ENCODE measurements around the gene GNAI2.
"Not testable (repeated sequence)": the region's sequence is repeated elsewhere in the genome, so short reads cannot be mapped to it uniquely, and the experiment has no call there.

GNAI2 gene

DNA sequence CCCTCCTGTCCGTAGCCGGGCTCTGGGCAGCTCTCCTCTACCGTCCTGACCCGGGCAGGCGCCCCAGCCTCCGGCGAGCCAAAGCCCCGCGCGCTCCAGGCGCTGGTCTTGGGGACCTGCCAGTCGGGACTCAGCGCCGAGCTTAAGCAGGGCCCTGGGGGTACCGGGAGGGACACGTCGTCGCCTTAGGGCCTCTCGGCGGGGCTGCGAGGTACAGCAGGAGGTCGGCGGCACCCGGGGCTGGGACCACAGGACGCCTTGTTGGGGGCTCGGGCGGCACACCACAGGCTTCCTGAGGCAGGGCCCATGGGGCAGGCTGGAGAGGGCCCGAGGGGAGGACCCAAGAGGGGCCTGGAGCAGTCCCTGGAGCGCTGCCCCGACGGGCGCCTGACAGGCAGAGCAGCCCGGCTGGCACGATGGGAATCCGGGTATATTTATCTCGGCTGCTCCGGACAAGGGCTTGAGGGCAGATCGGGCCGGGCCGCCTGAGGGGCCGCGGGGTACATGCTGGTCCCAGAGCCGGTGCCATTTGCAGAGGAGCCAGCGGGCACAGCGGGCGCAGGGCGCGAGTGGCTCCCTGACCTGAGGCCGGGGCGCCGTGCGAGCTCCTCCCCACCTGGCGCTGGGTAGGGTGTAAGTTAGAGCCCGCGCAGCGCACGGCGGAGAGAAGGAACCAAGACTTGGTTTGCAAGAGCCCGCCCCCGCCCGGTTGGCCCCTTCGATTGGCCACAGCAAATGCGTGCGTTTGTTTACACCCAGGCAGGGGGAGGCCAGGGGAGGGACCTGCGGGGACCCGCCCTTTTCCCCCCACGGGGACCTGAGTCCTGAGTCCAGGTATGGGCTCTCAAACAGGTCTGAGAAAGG is 30.4 kb upstream of the GNAI2 start:
- no peak for DNase-seq

DNA sequence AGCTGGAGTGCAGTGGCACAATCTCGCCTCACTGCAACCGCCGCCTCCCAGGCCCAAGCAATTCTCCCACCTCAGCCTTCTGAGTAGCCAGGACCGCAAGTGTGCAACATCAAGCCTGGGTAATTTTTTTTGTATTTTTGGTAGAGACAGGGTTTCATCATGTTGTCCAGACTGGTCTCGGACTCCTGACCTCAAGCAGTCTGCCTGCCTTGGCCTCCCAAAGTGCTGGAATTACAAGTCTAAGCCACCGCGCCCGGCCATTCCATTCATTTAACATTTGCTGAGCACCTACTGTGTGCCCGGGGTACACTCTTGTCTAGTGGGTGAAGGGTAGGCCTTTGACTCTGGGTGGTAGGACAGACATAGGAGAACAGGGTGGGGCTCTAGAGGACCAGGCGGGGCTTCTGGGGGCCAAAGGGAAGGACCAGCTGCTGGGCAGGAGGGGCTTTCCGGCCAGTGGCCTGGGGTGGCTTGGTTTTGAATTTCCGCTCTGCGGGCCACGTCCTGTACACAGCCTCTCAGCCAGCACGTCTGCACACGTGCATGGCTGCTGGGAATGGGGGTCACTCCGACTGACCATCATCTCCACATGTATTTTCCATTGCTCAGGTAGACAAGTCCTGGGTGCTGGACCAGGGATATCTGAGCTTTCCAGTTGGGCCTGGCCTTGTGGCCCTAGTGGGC is 28.5 kb upstream of the GNAI2 start:
- DNase-seq: no peak

DNA sequence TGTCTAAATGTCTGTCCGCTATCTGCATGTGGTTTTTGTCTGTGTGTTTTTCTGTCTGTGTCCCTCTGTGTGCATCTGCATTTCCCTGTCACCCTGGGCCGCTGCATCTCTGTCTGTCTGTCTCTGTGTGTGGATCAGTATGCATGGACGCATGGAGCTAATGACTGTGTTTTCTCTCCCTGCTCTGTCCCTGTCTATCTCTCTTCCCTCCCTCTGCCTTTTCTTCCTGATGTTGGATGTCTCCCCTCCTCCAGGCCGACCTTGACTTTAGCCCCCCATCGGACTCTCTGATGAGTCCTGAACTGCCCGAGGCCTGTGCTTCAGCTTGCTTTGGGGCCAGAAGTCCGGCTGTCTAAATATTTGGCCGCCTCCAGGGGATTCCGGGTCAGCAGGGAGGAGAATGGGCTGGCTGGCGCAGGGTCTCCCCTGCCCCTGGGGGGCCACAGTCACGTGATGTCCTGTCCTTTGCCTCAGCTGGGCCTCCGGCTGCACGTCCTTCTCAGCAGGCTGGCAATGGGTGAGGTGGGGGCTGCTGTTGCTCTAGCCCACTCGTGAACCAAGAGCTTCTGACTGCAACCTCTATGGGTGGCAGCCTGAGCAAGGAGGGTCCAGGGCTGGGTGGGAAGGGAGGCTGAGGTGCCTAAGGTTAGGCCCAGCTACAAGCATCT is 27.2 kb upstream of the GNAI2 start:
- DNase-seq: no peak

DNA sequence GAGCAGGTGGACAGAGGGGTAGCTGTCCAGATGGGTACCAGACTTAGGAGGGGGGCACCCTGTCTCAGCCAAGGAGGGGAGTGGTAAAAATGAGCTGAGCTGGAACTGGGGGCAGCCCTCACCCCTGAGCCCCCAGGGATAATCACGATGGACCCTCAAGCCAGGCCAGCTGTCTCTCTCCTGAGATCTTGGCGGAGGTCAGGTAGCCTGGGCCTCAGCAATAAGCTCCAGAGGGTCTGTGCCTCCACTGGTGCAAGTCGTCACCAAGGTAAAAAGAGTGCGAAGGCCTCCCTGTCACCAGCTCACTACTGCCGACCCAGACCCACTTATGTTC is 25.9 kb upstream of the GNAI2 start:
- DNase-seq: no peak

DNA sequence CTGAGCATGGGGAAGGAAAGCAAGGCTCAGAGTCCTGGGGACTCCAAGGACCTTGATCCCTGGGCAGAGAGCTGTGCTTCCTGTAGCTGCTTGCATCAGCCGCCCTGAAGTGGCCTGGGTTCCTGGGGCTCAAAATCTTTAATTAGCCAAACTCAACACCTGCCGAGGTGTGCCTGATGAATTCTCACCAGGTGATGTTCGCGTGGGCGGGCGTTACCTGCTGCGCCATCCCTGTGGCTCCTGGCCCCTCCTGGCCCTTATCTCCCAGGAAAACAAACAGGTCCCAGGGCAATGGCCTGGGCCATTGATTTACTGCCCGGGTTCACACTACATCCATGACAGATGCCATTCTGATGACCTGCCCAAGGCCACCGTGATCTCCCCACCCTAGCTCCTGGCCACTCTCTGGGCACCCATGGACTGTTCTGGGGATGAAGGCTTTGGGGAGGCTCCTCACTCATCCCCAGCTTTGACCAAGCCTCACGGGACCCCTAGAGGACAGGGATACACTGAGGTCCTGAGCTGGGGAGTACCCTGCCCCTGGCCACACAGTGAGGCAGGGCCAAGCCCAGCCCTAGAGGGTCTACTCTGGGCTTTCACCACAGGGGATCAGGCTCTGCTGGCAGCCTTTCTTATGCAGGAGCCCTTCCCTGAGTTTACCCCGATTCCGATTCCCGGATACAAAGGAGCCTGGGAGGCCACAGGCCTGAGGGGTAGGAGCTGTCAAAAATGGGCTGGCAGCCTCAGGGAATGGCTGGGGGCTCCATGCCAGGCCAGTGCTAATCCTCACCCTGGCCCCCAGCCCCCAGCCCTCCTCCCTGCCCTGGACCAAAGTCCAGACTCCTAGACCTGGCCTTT is 25.3 kb upstream of the GNAI2 start:
- peak; percentile 34 for DNase-seq

DNA sequence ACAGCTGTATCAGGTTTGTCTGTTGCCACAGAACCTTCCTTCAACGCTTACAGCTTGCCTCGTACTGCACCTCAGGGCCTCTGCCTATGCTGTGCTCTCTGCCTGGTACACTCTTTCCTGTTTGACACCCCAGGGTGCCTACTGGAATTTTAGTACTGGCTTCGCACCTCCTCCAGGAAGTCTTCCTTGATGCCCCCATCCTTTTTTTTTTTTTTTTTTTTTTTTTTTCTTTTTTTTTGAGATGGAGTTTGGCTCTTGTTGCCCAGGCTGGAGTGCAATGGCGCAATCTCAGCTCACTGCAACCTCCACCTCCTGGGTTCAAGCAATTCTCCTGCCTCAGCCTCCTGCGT is 24.7 kb upstream of the GNAI2 start:
- not testable (repeated sequence) for DNase-seq

DNA sequence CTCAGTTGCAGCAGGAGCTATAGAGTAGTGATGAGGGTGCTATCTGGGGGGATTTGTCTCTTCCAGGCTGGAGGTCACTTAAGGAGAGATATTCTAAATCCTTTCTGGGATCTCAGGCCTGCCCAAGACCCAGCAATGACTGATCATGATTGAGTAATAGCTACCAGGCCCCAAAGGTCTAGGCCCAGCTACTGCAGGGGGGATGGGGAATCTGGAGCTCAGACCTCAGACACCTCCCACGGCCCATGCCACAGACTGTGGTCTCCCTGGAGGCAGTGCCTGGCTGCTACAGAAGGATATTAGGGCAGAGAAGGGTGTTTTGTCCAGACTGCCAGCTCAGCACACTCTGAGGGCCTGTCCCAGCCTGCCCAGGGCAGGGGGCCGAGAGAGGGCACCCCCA is 24.1 kb upstream of the GNAI2 start:
- no peak for DNase-seq

DNA sequence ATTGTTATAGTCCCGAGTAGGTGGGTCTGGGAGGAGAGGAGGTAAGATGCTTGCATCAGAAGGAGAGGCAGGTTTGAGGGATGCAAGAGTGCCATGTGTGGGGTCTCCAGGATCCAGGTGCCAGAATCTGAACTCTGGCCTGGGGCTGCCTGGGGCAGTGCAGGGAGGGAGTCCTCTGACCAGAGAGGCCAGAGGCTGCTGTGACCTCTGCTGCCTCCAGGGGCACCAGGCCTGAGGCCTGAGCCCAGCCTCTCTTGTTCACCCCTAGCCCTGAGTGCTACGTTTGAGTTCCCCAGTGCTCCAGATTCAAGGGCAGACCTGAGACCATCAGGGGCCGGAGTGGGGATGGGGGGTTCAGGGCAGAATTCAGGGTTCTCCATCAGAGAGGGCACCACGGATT is 23.5 kb upstream of the GNAI2 start:
- no peak for DNase-seq

DNA sequence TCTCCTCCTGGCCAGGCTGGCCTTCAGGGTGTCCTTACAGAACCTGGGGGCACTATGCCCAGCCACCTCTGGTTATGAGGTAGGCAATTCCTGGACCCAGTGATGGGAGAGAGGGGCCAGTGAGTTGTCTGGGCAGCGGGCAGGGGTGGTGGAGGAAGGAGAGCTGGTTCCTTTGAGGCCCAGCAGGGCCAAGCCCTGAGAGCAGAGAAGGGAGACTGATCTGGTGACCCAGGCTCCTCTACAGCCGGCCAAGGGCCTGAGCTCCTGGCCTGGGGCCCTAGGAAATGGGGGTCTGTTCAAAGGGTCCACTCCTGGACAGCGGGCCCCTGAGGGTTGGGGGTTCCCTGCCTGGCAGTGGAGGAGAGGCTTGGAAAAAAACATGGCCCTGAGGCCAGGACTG is 23.0 kb upstream of the GNAI2 start:
- no peak for DNase-seq

DNA sequence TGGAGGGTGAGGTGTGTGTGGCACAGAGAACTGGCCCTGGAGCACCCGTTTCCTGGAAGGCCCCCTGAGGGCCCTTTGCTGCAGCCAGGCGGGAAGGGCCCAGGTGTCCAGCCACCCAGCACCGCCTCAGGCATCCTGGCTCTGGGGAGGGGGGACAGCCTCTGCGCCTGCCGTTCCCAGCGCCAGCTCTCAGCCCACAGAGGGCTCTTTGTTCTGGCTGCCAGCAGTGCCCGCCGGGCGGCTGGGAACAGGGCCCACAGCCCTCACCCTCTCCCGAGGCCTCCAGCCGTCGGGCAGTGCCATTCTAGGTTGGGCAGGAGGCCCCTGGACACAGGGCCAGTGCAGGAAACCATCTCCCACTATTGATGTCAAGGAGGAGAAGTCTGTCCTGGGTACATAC is 22.6 kb upstream of the GNAI2 start:
- no peak for DNase-seq

DNA sequence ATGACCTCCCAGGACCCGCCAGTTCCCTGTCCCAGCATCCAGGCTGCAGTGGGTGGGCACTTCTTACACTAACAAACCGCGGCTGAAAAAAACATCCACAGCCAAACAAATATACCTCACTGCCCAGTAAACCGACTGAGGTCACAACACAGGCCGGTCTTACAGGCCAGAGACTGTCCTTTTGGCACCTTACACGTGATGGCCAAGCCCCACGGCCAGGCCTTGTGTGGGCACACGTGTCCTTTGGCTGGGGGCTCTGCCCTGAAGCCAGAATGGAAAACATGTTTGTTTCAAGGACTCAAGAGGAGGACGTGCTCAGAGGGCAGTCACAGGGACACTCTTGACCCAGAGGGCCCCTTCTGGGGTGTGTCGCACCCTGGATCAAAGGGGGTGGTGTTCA is 21.2 kb upstream of the GNAI2 start:
- DNase-seq: no peak

DNA sequence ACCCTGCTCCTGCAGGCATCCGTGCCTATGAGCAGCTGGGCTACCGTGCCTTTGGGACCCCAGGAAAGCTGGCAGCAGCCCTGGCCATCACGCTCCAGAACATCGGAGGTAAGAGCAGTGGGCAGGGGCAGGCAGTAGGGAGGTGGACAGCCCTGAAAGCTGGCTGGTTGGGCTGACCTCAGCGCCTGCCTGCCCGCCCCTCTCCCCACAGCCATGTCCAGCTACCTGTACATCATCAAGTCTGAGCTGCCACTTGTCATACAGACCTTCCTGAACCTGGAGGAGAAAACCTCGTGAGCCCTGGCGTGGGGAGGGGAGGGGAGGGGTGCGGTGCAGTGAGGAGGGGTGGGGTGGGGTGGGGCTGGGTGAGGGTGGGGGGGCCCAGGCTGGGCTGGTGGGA is 20.5 kb upstream of the GNAI2 start:
- no peak for DNase-seq

DNA sequence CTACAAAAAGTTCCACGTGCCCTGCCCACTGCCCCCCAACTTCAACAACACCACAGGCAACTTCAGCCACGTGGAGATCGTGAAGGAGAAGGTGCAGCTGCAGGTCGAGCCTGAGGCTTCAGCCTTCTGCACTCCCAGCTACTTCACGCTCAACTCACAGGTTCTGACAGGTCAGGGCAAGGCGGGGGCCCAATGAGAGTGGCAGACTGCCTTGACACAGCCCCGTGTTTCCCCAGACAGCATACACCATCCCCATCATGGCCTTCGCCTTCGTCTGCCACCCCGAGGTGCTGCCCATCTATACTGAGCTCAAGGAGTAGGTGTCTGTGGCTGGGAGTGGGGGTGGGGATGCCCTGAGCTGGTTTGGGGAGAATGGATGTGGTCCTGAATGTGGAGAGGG is 18.3 kb upstream of the GNAI2 start:
- DNase-seq: no peak

DNA sequence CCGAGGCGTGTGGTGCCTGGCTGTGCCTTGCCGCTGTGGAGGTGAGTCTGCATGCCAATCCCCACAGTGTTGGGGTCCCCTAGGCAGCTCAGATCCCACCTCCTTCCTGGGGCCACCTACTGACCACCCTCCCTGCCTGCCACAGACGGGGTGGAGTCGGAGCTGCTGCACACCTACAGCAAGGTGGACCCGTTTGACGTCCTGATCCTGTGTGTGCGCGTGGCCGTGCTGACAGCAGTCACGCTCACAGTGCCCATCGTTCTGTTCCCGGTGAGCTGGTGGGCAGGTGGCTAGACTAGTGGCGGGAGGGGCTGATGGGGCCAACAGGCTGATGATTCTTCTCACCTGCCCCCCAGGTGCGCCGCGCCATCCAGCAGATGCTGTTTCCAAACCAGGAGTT is 17.6 kb upstream of the GNAI2 start:
- DNase-seq: no peak

DNA sequence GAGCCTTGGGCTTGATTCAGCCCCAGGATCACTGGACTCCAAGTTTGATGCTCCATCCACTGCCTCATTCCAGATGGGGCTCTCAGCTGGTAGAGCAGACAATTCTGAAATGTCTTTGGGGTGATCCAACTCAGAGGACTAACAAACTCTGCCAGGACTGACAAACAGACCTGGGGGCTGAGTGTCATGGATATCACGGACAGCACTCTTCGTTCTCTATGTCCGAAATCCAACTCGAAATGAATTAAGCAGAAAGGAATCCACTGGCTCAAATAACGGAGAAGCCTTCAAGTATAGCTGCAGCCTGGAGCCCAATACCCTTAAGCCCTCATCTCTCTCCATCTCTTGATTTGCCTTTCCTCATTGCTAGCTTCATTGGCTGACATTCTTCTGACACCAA is 16.7 kb upstream of the GNAI2 start:
- DNase-seq: no peak

DNA sequence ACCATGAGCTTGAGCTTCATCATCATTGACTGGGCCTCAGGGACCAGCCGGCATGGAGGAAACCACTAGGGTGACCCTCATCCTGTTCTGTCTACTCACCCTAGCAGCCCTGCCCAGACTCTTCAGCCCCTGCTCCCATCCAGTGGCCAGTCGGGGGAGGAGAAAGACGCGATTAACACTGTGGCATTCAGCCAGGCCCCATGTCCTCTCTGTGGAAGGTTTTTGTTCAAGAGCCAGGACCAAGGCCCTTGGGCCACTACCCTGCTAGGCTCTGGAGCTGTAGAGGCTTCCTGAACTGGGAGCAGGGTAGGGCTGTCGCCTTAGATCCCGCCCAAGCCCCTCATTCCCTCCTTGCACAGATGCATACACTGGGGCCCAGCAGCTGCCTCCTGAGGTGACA is 15.9 kb upstream of the GNAI2 start:
- DNase-seq: no peak

DNA sequence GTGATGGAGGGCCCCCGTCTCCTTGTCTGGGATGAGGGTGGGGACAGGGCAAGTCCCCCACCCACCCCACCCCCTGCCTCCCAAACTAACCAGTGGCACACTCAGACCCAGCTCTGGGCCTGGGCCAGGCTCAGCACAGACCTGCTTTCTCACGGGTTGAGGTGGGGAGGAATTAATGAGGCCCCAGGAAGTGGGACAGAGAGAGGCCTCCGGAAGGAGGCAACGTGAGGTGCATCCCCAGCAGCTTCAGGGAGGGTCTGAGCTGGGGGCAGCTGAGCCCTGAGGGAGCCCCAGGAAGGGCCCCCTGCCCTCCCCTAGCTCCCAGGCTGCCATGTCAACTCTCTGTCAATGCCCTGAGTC is 15.0 kb upstream of the GNAI2 start:
- DNase-seq: no peak

DNA sequence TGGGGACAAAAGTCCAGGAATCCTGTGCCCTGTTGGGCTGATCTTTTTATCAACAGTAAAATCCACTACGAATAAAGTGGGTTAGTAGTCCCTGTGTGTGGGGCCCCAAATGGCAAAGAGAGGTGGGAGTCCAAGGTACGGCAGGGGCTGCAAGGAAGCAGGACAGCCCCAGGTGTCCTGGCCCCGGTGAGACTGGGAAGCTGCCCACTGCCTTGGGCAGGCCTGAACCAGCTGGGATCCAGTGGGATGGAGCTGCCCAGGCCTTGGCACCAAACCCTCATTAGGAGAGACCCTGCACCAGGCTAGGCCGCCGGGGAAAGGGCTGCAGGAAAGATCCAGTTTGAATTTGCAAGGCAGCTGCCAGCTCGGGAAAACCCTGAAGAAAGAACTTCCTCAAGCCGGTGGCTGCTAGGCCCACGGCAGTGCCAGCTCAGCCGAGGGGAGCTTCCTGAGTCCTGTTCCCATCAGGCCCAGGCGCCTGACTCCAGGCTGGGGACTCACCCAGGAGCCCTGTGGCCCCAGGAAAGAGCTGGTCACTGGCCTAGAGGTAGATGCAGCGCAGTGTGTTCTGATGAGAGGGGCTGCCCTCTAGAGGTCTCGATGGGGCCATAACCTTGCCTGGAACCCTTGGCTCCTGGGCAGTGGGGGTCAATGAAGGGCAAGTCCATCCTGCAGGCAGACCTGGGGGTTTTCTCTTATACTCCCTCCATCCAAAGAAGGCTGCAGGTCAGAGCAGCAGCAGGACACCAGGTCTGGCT is 14.4 kb upstream of the GNAI2 start:
- no peak for DNase-seq

DNA sequence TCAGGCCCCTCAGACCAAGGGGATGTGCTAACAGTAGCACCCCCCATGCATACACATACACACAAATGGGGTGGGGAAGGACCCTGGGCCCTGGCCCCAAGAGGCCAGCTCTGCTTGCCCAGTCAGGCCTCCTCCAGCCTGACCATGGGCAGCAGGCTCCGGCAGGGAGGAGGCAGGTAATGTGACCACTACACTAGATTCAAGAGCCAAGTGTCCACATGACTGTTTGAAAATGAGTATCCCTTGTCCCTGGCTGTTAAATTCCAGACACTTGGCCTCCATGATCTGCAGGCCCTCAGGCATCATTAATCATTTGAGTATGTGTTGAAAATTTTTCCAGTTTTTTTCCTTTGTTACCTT is 13.9 kb upstream of the GNAI2 start:
- DNase-seq: no peak

DNA sequence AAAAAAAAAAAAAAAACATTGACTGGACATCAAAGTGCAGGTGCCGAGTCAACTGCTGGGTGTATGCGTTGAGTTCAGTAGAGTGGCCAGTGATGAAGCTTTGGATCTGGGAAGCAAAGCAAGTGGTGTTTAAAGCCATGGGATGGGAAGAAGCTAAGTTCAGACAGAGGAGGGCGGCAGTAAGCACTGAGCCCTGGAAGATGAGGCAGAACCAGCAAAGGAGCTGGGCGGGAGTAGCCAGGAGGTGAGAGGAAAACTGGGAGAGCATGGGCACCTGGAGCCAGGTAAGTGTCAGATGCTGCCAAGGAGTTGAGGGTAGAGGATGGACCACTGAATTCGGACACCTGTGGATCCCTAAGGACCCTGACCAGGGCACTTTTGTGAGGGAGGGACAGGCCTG is 11.4 kb upstream of the GNAI2 start:
- no peak for DNase-seq

DNA sequence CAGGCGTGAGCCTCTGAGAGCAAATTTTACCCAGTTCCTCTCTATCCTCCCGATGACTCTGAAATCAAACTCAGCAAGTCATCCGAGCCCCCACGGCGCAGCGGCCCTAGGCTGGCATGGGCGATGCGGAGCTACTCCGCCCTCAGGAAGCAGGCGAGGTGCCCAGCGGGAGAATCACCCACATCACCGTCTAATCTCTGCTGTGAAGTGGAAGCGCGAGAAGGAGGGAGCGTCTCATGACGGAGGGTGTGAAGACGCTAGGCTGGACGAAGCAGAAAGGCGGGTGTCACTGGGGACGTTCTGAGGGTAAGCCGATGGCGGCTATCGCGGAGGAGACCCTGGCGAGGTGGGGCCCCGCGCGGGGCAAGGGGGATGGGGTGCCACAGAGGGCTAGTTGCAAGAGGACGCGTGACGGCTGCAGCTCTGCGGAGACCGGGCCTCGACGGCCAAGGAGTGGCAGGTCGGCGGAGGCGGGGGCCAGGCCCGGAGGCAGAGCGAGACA is 9.1 kb upstream of the GNAI2 start:
- DNase-seq: no peak

DNA sequence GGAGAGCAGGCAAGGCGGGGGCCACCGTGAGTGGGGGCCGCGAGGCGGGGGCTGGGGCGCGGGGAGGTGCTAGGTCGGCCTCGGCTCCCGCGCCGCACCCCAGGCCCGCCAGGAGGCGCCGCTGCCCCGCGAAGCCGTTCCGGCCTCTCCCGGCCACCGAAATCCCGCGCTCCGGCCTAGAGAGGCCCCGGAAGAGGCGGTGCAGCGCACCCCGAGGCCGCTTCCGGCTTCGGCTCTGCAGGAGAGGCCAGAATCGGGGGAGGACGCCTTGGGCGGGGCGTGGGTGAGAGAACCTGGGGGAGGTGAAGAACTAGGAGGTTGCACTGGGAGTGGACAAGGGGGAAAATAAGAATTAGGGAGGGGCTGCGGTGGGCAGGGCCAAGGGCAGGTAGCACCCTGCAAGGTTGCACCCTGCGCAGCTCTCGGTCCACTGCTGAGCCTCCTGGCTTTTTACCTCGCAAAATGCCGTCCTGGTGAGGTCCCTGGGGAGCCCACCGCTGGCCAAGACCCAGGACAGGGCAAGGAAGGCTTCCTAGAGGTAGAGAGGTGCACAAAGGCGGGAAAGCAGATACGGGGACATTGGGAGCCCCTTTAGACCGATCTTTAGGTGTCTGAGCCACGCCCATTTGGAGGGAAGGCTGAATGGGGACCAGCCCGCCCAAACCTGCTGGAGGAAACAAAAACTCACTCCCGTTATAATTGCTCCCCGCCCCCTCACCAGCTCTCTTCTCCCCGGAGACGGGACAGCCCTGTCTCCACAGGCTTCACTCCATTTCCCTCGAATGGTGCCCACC is 8.4 kb upstream of the GNAI2 start:
- peak; percentile 62 for DNase-seq
